ENCODE results near the gene CARD19. TPM values are rescaled to one million over a fixed set of nuclear protein-coding genes. Genes with fewer than 3 reads are reported as not detected.

The CARD19 gene
- total and polyA plus RNA-seq, 9 of the 15 experiments (the other 6 are each of a cell fraction or from before 2014, with no cell fraction given): 0.90 to 34.9 (median 14.6) TPM

GRCh38 chr9:93095205-93096130, 549 bp upstream of the CARD19 start (continued):
- TF ChIP-seq CEBPG (CRISPR knock-in tag; IDR thresholded peaks at IDR 0.05): no peak
- no peak for TF ChIP-seq CEBPG (tag; conservative IDR thresholded peaks at IDR 0.05 in 1 of 2, IDR thresholded peaks at IDR 0.05 in 1 of 2)
- no peak for TF ChIP-seq MCM7 (IDR thresholded peaks at IDR 0.05)
- TF ChIP-seq E2F6 (IDR thresholded peaks at IDR 0.05; ENCODE audit: borderline replicate concordance in 1 of 2, extremely low read depth in 1 of 2, insufficient read depth in 1 of 2, insufficient read length in 1 of 2, low read depth in 1 of 2, low read length in 1 of 2, poor library complexity in 1 of 2, severe bottlenecking in 1 of 2): peak; percentile 52
- TF ChIP-seq ELF1 (tag; IDR thresholded peaks at IDR 0.05): peak; percentile 55; the same call in 1 of the 2 replicates
- 0 out of 2 replicates have a peak, but pooled peaks have one; percentile 52 for TF ChIP-seq RBM34 (IDR thresholded peaks at IDR 0.05; ENCODE audit: borderline replicate concordance, insufficient read depth, low read length)
- no peak for TF ChIP-seq SAFB2 (IDR thresholded peaks at IDR 0.05; ENCODE audit: borderline replicate concordance, low read depth, low read length, severe bottlenecking)
- TF ChIP-seq ZNF431 (CRISPR knock-in tag; IDR thresholded peaks at IDR 0.05): no peak
- TF ChIP-seq CTBP1 (IDR thresholded peaks at IDR 0.05; ENCODE audit: borderline replicate concordance): peak; percentile 90
- no peak for TF ChIP-seq ZHX1 (conservative IDR thresholded peaks at IDR 0.05; ENCODE audit: low read length)
- TF ChIP-seq ID3 (CRISPR knock-in tag; IDR thresholded peaks at IDR 0.05): no peak
- TF ChIP-seq ID3 (tag; IDR thresholded peaks at IDR 0.05): no peak
- TF ChIP-seq ZNF212 (CRISPR knock-in tag; IDR thresholded peaks at IDR 0.05): no peak
- 0 out of 2 replicates have a peak, but pooled peaks have one; percentile 28 for TF ChIP-seq MAX (CRISPR knock-in tag; IDR thresholded peaks at IDR 0.05)
- TF ChIP-seq BHLHE40 (IDR thresholded peaks at IDR 0.05; ENCODE audit: low read length): no peak
- TF ChIP-seq TBP (optimal IDR thresholded peaks at IDR 0.05; ENCODE audit: low read depth, low read length): peak; percentile 63
- 0 out of 2 replicates have a peak, but pooled peaks have one; percentile 34 for TF ChIP-seq ZNF740 (CRISPR knock-in tag; IDR thresholded peaks at IDR 0.05)
- TF ChIP-seq ZNF740 (tag; IDR thresholded peaks at IDR 0.05): 0 out of 4 replicates have a peak, but pooled peaks of 1 of the 2 experiments have one; percentile 16
- 0 out of 2 replicates have a peak, but pooled peaks have one; percentile 8 for TF ChIP-seq SOX6 (IDR thresholded peaks at IDR 0.05)
- 0 out of 4 replicates have a peak, but pooled peaks of 1 of the 2 experiments have one; percentile 45 for TF ChIP-seq TBL1XR1 (IDR thresholded peaks at IDR 0.05; ENCODE audit: low read length in 2 of 2)
- 0 out of 2 replicates have a peak, but pooled peaks have one; percentile 13 for TF ChIP-seq MTA1 (IDR thresholded peaks at IDR 0.05; ENCODE audit: borderline replicate concordance)

Measured in K562 (cell line).